DMS 273 treated with DMSO at 0.1 percent for 48 hours (cell line): Measurements from ENCODE around the gene SHISA6.

Source experiments
- DNase-seq: peaks from one replicate; lab custom pipeline; 2025; lab: John Stamatoyannopoulos, UW

SHISA6 gene

DNA sequence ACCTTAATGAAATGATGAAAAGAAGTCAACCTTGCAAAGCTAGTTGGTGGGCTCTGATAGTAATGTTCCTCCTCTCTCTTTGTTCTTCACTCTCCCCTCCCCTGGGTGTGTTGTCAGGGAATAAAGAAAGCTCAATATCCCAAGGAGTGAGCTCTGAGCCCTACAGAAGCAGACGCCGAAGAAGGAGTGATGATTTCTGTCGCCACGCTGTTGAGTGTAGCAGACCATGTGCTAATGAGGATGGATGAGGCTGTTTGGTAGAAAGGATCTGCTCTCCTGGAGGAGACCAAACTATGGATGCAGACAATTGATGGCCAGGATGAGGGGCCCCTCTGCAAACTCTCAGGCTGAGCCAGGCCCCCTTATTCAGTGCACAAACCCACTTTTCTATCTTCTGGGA is 217.3 kb downstream of the SHISA6 start:
- DNase-seq = no peak

DNA sequence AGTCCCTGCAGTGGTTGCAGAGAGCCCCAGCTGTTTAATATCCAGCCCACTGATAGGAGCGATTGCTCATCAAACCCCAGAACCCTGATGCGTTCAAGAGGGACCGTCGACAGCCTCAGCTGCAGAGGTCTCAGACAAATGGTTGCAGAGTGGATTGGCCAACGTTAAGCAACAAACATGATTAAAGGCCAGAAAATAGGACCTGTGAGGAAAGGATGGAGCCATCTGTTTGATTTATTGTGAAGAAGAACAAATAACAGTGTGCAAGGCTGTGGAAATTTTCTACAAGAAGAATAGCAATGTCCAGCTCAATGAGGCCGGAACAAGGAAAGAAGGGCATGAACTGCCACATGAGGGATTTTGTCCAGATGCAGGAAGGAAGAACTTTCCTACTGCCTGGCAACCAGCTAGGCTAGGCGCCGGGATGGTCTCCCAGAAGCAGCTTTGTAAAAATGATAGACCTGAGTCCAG is 218.9 kb downstream of the SHISA6 start:
- DNase-seq = no peak

DNA sequence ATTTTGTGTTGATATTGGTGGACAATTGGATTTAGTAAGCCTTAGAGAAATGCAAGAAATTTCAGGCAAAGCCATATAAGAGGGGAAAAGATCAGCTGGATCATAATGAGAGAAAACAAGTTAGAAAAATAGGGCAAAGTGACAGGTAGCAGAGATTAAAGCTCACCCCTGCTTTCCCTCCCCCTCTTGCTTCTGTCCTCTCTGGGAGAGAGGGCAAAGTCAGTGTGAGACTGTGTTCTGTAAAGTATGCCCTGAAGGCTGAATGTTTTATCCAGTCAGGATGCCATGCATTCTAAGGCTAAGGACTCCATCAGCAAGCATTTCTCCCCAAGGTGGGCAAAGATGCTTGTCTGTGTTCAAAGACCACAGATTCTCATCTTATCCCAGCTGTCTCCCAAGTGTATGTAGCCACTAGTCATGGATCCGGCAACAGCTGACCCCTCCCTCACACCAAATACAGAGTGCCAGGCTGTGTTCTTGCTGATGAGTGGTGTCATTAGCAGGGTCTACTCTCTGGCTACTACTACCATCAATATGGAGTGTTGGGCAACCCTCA is 221.1 kb downstream of the SHISA6 start:
- no peak for DNase-seq

DNA sequence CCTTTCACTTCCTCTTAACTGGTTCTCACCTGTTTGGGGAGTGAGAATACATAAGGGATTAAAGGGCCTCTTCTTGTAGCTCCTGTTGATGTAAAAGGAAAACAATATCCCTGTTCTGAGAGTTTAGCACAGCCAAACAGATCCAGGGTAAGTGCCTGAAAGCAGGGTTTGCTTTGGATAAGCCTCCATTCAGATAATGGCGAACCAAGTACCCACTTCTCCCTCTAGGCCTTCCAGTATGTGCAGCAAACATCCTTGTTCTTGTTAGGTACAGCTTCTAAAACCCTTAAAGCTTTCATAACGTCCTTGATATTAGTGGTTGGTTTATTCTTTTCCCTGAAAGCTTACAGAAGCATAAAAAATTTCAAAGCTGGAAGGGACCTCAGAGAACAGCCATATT is 226.6 kb downstream of the SHISA6 start:
- DNase-seq = no peak

DNA sequence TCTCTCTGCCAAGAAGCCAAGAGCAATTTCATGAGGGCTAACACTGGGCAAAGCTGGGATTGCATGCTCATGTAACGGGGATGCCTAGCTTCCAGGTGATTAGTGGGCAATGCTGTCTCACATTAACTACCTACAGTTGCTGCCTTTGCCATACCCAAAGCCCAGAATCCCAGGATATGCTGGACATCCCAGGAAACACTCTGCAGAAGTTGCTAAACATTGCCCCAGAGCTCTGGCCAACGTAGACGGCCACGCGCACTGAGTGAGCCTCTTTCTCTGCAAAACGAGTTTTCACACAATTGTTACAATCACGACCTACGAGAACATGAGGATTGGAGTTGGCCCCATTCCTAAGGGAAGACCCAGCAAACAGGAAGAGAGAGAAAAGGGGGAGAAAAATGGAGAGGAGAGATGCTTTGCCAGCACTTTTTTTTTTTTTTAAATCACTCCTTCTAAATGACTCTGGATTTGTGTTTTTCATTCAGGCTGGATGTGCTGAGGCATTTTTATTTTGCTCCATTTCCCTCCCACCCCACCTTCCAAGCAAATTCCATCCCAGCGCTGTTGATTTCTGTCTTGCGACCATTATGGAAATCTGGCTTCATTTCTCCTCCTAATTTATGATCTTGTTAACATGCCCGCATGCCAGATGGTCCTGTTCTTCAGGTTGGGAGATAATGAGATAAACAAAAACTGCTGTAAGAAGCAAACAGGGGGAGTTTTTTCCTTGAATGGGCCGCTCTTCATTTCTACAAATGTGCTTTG is 244.5 kb downstream of the SHISA6 start:
- DNase-seq = peak; percentile 65

DNA sequence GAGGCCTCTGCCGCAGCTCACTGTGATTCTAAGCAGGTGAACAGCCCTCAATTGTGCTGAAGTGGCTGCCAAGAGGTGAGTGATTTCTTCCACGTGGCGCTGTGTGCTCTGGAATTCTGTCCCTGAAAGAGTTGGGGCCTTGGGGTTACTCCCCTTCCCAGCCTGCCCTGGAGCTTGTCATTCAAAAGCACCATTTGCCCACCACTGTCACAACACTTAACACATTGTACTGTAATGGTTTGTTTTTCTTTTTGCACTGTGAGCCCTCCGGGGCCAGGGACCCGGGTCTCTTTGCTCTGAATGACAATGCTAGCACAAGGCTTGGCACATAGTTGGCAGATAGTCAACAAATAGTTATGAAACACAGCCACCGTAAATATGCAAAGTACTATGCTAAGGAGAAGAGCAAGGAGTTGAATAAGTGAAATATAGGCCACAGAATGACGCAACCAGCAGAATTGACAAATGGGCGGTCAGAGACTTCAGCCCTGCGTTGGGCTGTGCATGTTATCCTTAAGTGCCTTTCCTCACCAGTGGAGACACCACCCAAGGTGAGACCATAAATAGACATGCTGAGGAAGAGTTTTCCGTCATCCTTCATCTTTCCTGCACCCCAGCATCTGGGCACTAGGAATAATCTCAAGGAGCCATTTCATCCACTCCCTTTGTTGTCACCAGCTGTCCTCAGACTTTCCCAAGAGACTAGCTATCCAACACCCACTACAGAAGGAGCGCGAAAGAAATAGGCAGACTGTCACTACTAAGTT is 245.3 kb downstream of the SHISA6 start:
- peak; percentile 39 for DNase-seq

DNA sequence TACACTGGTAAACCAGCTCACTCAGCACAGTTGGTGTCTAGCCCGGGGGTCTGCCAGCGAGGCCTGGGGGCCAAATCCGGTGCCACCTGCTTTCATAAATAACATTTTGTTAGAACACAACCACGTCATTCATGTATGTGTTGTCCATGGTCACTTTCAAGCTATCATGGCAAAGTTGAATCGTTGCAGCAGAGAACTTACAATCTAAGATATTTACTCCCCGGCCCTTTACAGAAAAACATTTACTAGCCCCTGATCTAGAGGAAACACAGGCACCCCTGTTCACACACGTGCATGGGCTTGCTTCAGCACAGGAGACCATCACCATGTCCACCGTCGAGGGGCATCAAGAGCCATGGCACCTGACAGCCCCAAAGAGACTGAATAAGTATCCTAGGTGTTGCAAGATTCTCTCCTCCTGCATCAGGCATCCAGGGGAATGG is 245.9 kb downstream of the SHISA6 start:
- DNase-seq = no peak

DNA sequence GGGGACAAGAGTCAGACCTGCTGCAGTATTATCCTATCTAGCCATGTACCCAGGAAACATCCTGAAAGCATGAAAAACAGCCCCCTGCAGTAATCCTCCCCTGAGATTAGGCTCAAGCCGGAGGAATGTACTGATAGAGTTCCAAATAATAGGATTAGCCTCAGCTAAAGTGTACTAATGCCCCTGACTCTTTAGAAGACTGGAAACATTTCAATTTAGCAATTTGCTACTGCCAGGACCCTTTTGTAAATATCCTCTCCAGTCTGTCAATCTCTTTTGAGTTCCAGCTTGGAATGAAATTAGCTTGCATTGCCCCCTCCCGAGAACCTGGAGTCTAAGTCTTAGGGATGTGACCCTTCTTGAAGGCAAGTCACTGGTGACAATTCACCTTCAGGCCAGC is 246.5 kb downstream of the SHISA6 start:
- no peak for DNase-seq

DNA sequence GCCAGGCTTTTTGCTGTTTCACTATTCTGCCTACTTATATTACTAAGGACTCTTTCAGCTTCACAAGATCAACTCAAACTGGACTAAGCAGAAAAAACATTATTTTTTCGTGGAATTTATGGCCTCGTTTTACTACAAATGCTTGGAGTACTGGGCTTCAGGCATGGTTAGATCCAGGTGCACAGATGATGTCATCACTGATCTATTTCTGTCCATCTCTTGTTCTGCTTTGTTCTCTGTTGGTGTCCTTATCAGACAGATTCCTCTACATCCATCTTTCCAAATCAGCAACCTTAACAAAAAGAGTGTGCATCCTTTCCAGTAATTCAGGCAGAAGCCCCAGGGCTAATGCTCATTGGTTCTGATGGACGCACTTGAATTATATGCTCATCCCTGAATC is 247.4 kb downstream of the SHISA6 start:
- DNase-seq = no peak

DNA sequence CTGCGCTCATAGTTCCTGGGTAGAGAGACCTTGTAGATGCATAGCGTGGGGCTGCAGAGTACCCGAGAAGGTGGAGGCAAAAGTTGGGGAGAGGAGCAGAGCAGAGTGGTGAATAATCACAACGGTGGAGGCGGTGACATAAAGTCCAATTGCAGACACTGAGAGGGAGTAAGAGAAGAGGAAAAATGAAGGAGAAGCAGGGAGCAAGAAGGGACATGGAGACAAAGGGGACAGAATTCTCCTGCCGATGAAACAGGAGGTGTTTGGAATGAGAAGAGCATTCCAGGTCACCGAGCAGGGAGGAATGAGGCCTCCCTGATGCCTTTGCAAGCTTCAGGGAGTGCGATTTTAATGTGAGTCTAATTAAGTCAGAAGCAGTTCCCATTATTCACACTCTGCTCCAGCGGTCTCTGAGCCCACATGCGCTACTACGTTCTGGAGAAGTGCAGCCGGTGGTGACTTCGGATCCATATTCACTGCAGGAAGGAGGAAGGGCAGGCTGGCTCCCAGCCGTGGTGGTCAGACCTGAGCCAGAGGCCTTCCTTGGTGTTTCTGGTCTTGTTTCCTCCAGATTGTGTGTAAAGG is 249.2 kb downstream of the SHISA6 start:
- no peak for DNase-seq

DNA sequence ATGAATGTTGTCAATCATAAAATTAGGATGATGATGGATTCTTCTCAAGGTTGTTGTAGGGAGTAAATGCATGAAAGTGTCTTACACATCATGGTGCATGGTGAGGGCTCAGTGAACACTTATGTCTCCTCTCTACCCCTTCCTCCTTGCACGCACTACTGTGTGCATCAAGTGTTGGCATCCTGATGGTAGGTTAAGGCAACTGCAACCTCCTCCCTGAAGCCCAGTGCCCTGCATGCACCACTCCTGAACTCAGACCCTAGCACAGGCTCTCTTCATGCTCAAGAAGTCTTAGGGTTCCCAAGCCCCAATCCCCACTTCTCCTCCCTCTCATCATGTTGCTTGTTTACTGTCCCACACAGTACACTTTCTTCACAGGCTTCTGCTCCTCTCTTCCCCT is 251.5 kb downstream of the SHISA6 start:
- DNase-seq = no peak

DNA sequence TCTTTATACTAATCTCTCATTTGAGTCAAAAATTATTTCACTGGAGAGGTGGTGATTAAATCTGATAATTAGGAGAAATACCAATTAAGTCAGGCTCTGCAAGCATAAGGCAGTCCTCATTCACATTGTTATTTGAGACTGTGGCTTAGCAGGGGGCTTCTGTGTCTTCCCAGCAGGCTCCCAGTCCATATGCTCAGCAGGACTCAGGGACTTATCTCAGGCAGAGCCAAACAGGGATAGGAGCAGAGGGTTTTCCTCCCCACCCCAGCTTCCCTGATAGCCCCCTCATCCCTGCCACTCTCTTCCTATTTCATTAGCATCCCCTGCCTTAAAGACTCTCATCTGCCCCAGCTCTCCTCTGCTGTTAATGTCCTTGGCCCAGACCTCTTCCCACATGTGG is 252.9 kb downstream of the SHISA6 start:
- peak; percentile 77 for DNase-seq

DNA sequence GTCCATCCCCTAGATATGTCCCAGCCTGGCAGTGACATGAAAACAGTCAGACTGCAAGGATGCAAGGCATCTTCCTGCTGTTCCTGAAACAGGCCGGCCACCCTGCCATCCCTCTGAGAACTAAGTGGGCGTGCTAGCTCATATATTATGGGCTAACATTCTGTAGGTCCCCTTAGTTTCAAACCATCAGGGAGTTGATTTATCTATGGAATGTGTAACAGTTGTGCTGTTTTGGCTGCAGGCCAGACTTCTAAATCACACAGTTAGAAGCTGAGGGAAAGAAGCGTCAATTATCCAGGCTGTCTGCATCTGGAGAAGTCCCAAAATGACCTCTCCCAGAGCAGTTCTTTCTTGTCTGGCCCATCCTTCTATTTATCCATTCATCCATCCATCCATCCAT is 254.6 kb downstream of the SHISA6 start:
- DNase-seq = peak; percentile 46

DNA sequence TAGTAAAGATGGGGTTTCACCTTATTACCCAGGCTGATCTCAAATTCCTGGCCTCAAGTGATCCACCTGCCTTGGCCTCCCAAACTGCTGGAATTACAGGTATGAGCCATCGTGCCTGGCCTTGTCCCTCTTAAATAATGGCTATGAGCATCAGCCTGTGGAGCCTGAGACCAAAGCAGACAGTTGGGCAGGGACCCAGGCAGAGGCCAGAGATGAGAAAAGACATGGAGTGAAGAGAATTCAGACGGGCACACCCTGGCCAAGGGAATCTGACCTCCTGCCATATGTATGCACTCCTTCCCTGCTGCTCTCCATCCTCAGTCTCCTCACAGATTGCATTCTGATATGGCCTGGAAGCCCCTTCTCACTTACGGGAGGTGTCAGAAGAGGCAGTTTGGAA is 258.9 kb downstream of the SHISA6 start:
- DNase-seq = no peak

DNA sequence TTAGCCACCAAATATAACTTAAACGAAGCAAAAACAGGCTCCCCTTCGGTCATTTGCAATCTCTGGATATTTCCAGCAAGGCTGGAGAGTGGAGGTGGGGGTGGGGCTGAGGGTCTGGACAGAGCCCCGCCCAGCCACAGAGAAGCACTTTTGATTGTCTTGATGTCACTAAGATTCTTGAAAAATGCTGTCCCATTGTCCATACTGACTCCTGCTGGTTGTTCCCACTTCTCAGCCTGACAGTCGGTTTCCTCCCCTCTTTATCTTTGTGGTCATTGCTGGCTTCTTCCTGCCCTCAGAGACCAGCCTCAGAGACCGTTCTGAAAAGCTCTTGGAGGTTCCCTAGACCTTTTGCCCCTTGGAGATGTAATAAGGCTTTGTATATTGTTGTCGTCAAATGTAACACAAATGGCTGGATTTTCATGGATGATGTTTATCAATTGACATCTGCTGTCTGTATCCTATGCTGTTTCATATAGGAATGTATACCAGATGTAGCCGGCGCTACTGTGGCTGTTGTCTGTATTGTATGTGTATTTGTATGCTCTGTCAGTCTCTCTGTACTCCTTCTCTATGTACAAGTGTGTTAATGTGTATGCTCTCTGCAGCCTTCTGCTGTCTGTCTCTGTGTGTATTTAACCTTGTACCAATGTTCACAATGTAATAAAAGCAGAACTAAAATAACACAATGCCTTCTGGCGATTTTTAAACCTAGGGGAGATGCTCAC is 262.5 kb downstream of the SHISA6 start:
- DNase-seq = no peak

DNA sequence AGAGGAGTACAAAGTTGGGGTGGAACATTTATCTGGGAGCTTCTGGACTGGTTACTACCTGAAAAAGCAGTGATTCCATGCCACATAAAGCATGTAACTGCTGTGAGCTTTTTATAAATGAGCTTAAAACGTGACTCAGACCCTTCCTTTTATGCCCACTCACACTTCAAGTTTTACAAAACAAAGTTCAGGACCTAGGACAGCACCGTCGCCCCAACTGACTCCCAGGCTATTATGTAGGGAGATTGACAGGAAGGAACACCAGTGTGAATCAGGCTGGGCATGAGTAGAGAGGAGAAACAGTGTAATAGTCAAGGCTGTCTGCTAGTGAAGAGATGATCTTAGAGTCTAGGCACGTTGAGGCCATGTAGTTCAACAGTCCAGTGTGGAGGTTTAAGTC is 265.6 kb downstream of the SHISA6 start:
- DNase-seq = no peak

DNA sequence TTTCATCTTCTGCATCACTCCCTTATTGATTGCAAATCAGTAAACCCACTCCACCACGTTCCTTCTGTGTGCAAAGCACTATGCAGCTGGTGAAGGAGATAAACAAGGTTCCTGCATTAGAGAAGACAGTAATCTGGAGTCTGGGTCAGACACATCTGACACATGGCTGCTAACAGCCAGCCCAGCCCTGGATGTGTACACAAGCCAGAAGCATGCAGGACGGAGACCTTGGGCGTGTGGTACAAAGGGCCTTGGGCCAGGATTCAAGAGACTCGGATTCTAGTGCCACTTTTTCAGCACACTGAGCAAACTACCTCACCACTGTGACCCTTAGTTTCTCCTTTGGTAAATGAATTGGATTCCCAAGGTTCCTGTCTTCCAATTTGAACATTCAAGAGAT is 270.7 kb downstream of the SHISA6 start:
- no peak for DNase-seq

DNA sequence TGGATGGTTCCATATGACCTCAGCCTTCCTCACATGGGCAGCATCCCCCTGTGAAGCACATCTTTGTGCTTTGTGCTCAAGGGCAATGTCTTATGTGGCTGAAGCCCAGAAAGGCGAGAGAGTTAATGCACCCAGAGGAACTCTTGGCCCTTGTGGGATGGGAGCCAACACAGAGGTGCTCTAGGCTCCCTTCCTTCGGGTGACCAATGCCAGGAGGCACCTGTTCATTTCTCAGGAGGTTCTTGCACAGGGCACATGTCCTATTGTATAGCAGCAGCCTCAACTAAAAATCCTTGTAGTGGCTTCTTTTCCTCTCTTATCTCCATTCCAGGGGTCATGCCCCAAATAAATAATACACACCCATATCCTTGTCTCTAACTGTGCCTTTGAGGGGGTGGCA is 273.6 kb downstream of the SHISA6 start:
- DNase-seq = no peak

DNA sequence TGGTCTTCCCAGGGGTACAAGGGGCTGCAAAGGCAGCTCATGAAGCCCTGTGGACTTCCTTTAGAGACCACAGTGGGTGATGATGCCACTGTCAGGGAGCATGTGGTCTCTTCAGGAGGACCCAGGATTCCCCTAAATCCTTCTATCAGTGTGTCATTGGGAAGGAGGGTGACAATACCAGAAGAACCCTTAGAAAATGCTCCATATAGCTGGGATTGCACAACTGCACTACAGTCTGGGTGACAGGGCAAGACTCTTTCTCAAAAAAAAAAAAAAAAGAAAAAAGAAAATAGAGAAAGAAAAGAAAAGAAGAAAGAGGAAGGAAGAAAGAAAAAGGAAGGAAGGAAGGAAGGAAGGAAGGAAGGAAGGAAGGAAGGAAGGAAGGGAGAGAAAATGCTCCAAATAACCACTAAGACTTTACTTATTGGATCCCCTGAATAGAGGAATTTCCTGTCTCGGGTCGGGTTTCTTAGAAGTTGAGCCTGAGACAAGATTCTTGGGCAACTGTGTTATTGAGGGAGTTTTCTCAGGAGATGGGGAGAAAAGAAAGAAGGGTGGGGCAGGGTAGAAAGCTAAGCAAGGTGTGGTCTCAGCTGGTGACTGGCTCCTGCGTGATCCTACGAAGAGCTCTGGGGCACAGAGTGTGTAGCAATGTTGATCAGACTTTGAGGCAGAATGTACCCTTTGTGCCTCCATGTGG is 274.1 kb downstream of the SHISA6 start:
- no peak for DNase-seq

DNA sequence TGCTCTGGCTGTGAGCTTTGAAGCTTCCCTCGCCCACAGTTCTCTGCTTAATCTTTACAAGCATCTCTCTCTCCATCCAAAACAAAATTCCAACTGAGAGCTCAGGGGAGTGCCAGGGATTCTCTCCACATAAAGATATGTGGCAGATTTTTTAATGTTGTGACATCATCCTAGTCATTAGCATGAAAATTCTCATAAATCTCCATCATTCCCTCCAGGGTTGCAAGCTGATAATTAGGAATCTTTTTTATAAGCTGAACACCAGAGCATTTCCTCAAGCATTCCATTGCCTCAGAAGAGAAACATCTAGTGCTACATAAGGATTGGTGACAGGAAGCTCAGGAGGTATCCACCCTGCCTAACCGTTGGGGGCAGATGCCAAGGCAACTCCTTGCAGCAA is 274.9 kb downstream of the SHISA6 start:
- no peak for DNase-seq

DNA sequence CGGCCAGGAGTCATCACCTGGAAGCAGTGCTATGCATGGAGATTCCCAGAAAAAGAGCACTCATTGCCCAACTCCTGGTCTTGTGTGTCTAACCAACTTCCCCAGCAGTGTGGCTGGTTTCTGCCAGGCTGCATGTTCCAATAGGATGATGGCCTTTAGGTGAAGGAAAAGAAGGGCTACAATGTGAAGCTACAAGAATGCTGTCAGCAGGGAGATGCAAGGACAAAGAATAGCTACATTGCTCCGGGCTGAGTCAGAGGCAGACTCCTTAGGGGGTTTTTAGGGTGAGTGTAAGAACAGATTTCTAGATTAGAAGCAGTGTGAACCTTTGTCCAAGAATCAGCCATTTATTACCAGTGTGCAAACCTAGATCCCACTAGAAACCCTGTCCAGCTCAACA is 294.2 kb downstream of the SHISA6 start:
- DNase-seq = no peak
